ENCODE data around the gene STX8.

Gene STX8

DNA sequence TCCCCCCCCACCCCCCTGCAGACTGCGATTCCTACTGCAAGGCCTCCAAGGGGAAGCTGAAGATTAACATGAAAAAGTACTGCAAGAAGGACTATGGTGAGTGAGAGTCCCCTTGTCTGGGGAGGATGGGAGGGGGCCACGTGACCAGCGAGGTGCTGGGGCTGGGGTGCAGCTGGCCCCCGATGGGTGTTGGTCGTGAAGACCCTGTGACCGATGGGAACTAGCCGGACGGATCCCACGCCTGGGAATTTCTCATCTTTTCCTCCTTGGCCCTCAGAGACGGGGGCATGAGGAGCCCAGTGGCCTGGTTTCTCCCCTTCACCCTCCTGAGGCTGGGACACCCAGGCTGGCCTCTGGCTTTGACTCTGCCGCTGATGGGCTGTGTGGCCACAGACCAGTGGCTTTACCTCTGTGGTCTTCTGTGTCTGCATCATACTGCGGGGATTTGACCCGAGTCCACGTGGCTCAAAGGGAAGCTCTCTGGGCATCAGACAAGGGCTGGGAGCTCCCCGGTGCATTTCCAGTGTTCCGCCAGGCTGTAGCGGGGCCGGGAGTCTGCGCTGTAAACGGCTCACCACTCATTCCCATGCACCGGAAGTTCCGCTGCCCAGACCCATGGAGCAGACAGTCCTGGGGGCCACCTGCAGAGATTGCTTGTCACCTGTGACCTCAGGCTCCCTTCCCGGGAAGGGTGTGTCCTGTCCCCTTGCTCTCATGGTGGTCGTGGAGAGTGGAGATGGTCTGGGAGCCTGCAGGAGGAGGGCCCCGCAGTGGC, 354.3 kb downstream of the STX8 start:
- DNase-seq = peak; percentile 71

DNA sequence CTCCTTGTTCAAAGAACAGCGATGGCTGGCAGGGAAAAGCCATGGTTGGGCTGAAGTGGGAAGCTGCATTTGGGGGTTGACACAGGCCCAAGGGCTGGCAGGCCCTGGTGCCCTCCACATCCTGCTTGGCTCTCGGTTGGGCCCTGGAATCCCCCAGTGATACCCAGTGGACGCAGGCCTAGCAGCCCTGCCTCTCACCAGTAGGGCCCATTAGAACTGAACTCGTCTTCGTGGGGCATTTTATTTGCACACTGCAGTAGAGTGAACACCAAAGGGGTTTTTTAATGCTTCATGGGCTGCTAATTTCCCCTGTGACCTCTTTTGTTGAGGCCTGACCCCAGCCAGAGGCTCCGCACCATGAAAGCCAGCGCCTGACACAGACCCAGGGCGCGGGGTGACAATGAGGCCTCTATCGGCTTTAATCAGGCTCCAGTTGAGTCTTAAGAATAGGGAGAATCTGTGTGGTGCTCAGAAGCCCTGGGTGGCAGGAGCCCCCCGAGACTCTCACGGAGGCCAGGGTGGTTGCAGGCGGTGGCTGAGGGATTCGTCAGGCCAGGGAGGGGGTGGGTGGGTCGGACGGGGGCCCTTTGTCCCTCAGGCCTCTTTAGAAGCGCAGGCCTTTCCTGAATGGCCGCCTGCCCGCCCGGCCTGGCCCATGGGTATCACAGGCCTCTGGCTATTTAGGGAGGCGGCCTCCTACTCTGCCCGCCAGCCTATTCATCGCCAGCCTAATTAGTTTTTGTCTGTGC, 355.0 kb downstream of the STX8 start:
- DNase-seq = peak; percentile 81

DNA sequence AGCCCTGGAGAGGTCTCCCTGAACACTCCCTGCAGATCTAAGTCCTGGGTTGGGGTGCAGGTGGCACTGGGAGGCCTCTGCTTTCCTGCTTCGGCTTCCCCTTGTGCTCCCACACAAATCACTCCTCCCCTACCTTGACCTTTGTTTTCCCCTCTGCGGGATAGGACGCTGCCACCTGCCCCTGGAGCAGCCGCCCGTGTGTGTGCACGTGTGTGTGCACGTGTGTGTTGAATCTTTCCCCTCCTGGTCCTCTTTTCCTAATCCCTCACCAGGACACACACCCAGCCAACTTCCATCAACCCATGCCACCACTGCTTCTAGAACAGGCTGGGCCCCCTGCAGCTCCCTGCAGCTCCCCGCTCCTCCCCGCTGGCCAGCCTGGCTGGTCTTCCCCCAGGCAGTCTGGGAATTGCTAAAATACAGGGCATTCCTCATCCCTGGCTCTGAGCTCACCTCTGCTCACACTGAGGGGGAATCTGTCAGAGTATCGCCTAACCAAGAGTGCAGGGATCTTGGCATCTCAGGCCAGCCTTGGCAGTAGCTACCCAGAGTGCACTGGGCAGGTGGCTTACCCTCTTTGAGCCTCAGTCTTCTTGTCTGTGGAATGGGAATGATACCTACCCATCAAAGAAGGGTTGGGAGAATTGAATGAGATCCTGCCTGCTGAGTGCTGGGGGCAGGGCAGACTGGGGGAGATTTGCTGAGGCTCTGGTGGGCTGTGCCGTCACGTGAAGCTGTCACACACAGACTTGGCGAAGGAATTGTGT, 355.8 kb downstream of the STX8 start:
- DNase-seq = no peak

DNA sequence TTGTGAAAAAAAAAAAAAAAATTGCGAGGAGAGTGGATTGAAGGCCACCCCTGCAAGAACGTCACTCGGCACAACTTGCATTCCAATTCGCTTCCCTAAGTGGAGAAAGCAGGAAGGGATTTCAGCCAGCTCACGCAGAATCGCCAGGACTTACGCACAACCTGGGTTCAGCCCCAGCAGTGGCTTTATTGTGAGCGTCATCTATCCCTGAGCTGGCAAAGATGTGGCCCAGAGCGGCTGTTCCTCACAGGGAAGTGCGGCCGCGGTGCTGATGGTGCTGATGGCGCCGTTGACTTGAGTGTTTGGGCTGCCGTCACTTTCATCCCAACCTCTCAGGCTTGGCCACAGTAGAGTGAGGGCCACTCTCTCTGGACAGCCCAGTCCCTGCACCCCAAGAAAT, 356.7 kb downstream of the STX8 start:
- no peak for DNase-seq

GRCh38 chr17:9218064-9218635, 357.5 kb downstream of the STX8 start:
- DNase-seq = no peak

- DNase-seq = no peak
Measured at GRCh38 chr17:9217151-9218056, 358.2 kb downstream of the STX8 start.

GRCh38 chr17:9215465-9215864, 360.2 kb downstream of the STX8 start:
- no peak for DNase-seq

DNA sequence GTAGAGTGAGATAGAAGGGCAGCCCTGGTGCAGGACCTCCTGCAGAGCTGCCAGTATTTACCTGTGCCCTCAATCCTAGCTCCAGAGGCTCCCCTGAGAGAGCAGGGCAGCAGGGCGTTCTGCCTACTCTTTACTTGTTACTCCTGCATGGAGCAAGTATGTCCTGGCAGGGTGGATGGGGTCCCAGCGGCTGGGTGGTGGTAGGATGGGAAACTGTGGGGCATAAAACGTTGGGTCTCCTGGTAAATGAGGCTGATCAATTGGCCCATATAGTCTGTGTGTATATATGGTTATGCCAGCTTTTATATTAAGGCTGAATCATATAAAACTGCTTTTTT, 362.3 kb downstream of the STX8 start:
- no peak for DNase-seq

DNA sequence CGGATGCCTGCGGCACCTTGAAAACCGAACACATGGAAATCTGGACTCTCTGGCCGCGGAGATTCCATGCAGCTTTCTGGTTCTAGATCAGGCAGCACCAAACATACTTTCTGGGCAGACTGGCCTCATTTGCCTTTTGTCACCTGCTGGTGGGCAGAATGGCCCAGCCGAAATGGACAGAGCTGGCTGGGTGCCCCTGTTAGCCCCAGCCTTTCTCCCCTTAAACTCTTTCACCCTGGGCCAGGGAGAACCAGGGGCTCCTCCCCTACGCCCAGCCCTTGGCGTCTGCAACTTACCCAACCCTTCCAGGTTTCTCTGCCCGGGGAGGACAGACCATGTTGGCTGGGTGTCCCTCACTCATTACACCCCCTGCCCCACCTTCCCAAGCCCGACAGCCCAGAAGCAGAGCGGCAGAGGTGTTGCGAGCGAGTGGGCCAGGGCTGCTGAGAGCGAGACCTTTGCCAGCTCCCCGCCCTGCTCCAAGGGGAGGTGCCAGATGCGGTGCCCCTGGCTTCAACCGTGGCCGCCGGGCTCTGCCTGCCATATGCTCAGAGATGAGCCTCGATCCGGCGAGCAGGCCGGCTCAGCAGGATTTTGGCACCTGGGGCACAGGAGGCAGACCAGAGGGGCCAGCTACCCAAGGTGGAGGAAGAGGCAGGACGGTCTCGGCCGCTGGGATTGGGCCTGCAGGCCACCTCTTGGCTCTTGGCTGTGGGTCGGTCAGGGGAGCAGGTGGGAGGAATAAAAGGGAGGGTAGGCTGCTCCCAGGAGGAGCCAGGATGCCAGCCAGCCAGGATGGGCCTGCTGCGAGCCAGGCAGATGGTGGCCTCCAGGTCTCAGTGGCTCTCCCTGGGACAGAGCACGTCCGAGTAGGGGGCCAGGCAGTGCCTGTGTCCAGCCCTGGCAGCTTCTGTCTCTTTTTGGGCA, 363.0 kb downstream of the STX8 start:
- DNase-seq = no peak

DNA sequence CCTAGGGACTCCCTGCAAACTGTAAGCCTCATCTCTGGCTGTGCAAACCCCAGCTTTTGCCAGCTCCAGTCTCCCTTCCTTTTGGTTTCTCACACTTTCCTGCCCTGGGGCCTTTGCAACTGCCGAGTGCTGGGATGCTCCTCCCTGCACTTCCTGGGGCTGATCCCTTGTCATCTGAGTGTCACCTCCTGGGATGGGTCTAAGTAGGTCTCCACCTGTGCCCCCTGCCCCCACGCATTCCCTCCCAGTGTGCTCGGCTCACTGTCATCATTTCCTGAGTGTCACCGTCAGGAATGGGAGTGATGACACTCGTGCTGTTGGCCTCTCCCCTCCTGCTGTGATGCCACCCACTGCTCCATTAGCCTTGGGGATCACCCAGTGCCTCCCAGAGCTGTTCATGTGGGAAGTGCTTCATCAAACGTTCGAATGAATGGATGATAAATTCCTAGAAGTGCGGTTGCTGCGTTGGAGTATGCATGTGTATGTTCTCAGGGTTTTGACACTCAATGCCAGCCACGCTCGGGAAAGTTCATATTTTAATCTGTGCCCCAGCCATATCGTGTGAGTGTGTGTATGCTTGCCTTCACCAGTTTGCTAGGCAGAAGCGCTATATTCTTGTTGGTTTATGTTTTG, 364.4 kb downstream of the STX8 start:
- no peak for DNase-seq

GRCh38 chr17:9209781-9210370, 365.7 kb downstream of the STX8 start:
- no peak for DNase-seq

DNA sequence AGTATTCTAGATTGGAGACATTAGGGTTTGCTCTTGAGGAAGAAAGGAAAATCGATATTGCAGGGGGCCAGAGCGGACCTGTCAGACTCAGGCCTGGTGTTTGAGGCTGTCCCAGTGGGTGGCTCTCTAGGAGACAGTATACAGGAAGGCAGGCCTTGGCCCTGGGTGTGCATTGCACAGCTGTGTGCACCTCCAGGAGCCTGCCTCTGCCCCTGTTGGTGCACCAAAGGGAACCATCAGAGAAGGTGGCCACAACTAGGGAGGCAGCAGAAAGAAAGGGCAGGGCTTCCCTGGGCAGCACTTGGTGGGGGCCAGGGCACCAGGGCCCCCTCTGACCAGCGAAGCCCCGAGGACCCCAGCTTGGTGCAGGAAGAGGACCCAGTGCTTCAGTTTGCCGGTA, 366.3 kb downstream of the STX8 start:
- DNase-seq = no peak

- DNase-seq = no peak
Measured at GRCh38 chr17:9208381-9209105, 367.1 kb downstream of the STX8 start.

DNA sequence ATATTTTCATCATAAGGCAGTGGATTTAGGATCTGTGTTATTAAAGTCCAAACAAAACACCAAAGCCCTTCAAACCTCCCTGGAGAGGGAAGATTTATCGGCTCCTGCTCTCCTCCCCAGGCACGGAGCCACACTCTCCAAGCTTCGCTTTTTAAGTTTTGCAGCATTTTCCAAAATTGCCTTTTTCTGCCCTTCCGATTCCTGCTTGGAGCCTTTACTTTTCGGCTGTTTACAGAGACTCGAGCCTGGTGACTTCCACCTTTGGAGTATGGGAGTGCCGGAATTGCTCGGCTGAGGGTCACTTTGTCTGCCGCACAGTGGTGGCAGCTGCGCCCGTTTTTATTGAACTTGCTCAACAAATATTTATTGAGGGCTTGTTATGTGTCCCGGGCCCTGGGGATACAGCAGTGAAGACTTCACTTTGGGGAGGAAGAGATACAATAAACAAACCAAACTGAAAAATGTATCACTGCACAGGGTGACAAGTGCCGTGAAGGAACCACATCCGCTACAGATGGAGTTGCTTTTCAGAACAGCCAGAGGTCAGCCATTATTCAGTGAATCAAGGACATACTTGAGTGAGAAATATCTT, 368.8 kb downstream of the STX8 start:
- DNase-seq = no peak

GRCh38 chr17:9206410-9206703, 369.3 kb downstream of the STX8 start:
- no peak for DNase-seq

- peak; percentile 54 for DNase-seq
Measured at GRCh38 chr17:9205520-9206409, 369.9 kb downstream of the STX8 start.

- no peak for DNase-seq
Measured at GRCh38 chr17:9204637-9205329, 370.8 kb downstream of the STX8 start.

Data from retina (tissue), 1 donor.